ENCODE measurements around the gene SNAPC3. TPM values are rescaled to one million over a fixed set of nuclear protein-coding genes. Genes with fewer than 3 reads are reported as not detected.

The SNAPC3 gene
- total RNA-seq, 2 donors from 2014 or later = 39.4 to 46.5 TPM

DNA sequence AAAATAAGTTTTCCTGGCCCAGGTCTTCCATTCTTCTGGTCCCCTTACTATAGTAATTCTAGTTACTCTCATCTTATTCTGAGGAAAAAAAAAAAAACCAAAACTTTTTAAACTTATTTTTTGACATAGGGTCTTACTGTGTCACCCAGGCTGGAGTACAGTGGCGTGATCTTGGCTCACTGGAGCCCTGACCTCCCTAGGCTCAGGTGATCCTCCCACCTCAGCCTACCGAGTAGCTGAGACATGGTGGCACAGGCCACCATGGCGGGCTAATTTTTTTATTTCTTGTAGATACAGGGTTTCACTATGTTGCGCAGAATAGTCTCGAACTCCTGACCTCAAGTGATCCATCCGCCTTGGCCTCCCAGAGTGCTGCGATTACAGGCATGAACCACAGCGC, 38.4 kb downstream of the SNAPC3 start:
- Histone ChIP-seq H3K4me1 (ENCODE audit: control insufficient read depth in 1 of 2, low read depth in 2 of 2) (no peaks in the 10 kb centered on the region), H3K36me3 (peaks cover 36% of the 10 kb centered on the region), H3K27ac (no peak overlapping the region), H3K4me3 (no peak overlapping the region), H3K27me3 (replicated peaks; ENCODE audit: insufficient read depth) (no peaks in the 10 kb centered on the region), H3K9me3 (no peaks in the 10 kb centered on the region)
- DNase-seq (ENCODE audit: low spot score) (no peak), ATAC-seq (ENCODE audit: insufficient number of reproducible peaks, low FRiP score, low read depth) (no peak)
- TF ChIP-seq, protein P1, sequence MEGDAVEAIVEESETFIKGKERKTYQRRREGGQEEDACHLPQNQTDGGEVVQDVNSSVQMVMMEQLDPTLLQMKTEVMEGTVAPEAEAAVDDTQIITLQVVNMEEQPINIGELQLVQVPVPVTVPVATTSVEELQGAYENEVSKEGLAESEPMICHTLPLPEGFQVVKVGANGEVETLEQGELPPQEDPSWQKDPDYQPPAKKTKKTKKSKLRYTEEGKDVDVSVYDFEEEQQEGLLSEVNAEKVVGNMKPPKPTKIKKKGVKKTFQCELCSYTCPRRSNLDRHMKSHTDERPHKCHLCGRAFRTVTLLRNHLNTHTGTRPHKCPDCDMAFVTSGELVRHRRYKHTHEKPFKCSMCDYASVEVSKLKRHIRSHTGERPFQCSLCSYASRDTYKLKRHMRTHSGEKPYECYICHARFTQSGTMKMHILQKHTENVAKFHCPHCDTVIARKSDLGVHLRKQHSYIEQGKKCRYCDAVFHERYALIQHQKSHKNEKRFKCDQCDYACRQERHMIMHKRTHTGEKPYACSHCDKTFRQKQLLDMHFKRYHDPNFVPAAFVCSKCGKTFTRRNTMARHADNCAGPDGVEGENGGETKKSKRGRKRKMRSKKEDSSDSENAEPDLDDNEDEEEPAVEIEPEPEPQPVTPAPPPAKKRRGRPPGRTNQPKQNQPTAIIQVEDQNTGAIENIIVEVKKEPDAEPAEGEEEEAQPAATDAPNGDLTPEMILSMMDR (IDR thresholded peaks at IDR 0.05) = no peak

DNA sequence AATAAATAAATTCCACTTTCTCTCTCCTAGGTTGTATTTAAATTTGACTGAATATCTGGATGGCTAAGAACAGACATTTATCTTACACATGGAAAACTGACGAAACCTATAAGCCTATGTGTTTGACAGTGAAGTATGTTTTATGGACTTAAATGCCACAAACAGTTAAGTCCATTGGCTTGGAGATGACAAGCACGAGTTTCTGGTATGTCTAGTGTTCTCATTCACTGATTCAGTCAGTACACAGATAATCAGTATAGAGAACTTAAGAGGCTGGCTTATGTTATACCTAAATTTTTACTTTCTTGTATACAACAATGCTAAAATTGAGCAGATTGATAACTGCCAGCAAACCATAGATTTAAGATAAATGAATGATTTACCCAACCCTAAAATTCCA, 38.9 kb downstream of the SNAPC3 start:
- Histone ChIP-seq H3K27ac (no peak overlapping the region), H3K27me3 (replicated peaks; ENCODE audit: insufficient read depth) (no peaks in the 10 kb centered on the region), H3K9me3 (no peaks in the 10 kb centered on the region), H3K36me3 (peaks cover 38% of the 10 kb centered on the region), H3K4me3 (no peak overlapping the region), H3K4me1 (ENCODE audit: control insufficient read depth in 1 of 2, low read depth in 2 of 2) (no peaks in the 10 kb centered on the region)
- TF ChIP-seq, protein P1 (IDR thresholded peaks at IDR 0.05) = no peak
- ATAC-seq (ENCODE audit: insufficient number of reproducible peaks, low FRiP score, low read depth) (no peak), DNase-seq (ENCODE audit: low spot score) (no peak)

DNA sequence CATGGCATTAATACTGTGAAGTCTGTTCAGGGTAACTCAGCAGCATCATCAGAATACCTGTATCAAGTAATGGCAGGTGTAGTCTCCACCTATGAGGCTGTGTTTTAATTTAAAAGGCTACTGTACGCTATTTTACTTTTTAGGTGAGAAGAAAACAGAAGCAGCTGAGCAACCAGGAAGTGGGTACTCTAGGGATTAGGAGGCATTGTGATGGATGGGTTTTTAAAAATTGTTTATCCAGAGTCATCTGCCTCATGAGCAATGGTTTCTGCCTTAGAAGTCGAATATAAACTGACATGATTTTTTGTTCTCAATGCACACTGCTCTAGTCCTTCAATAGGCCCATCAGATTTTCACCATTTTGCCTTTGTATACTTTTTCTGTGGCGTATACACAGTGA, 45.5 kb downstream of the SNAPC3 start:
- Histone ChIP-seq H3K36me3 (peaks cover 21% of the 10 kb centered on the region), H3K27me3 (replicated peaks; ENCODE audit: insufficient read depth) (no peaks in the 10 kb centered on the region), H3K9me3 (no peaks in the 10 kb centered on the region), H3K4me1 (ENCODE audit: control insufficient read depth in 1 of 2, low read depth in 2 of 2) (peaks cover 10 to 26% of the 10 kb centered on the region in 2 donors), H3K4me3 (no peak overlapping the region), H3K27ac (no peak overlapping the region)
- TF ChIP-seq, protein P1 (IDR thresholded peaks at IDR 0.05) = no peak
- no peak for ATAC-seq (ENCODE audit: insufficient number of reproducible peaks, low FRiP score, low read depth)
- no peak for DNase-seq (ENCODE audit: low spot score)

DNA sequence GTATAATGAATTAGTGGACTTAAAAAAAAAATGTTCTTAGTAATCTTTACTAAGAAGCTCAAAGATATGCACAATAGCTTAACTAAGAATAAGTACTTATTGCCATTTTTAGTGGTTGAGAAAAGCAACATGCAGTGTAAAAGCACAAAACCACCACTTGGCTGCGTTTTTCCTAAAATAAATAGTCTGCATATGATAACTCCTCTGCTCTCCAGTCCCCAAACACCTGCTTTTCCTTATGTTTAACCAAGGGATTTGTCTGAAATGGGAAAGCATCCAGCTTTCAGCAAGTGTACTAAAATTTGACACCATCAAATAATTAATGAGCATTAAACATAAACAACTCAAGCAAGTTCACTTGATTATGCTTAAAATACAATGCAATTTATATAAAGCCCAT, 46.7 kb downstream of the SNAPC3 start:
- ATAC-seq (ENCODE audit: insufficient number of reproducible peaks, low FRiP score, low read depth) (no peak), DNase-seq (ENCODE audit: low spot score) (no peak)
- no peaks in the 10 kb centered on the region for H3K27me3 ChIP-seq (replicated peaks; ENCODE audit: insufficient read depth)
- no peaks in the 10 kb centered on the region for H3K9me3 ChIP-seq
- H3K27ac ChIP-seq = peak overlapping the region in 1 of 2 donors; percentile 8
- TF ChIP-seq, protein P1 (IDR thresholded peaks at IDR 0.05) = peak; percentile 7
- peaks cover 21% of the 10 kb centered on the region for H3K36me3 ChIP-seq
- no peak overlapping the region for H3K4me3 ChIP-seq
- peaks cover 10 to 26% of the 10 kb centered on the region in 2 donors for H3K4me1 ChIP-seq (ENCODE audit: control insufficient read depth in 1 of 2, low read depth in 2 of 2)

DNA sequence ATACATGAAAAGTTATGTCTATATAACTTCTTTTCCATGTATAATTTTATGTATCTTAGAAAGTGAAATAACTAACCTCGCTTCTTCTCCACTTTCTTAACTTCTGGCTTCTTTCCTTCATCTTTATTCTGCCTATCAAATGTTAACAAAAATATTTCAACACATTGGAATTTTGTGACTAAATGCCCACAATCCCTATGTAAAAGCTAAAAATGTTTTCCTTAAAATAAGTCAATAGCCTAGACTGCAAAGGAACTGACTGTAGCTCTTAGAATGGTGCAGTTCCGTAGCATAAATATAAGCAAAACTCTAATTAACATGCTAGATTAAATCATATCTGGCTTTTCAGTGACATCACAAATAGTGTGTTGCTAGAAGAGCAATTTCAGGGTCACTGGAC, 47.2 kb downstream of the SNAPC3 start:
- H3K27me3 ChIP-seq (replicated peaks; ENCODE audit: insufficient read depth) = no peaks in the 10 kb centered on the region
- DNase-seq (ENCODE audit: low spot score) (no peak), ATAC-seq (ENCODE audit: insufficient number of reproducible peaks, low FRiP score, low read depth) (no peak)
- peaks cover 21% of the 10 kb centered on the region for H3K36me3 ChIP-seq
- TF ChIP-seq, protein P1 (IDR thresholded peaks at IDR 0.05) = no peak
- no peaks in the 10 kb centered on the region for H3K9me3 ChIP-seq
- no peak overlapping the region for H3K4me3 ChIP-seq
- H3K4me1 ChIP-seq (ENCODE audit: control insufficient read depth in 1 of 2, low read depth in 2 of 2) = peaks cover 10 to 26% of the 10 kb centered on the region in 2 donors
- H3K27ac ChIP-seq = peak overlapping the region in 1 of 2 donors; percentile 34
